GM12891 (cell line): ENCODE data around the gene DHCR24.

Experiments
- DNase-seq: peaks from one replicate; pipeline ENCODE4 v3.0.0; 2011; ENCODE audit warnings: low spot score; ENCODE audit not compliant: insufficient read length
- FAIRE-seq: peaks from 2 replicates; lab custom pipeline; 2011; peaks lifted over from hg19 to GRCh38; lab: Jason Lieb, UNC
- PAX5 ChIP-seq: IDR thresholded peaks from 2 replicates; pipeline ENCODE4 v1.6.1; 2011; ENCODE audit warnings: low read length, moderate library complexity, mild to moderate bottlenecking; ENCODE audit not compliant: insufficient read depth, severe bottlenecking
- POLR2A ChIP-seq: IDR thresholded peaks from 2 replicates; pipeline ENCODE4 v1.6.1; 2011; ENCODE audit warnings: low read depth, low read length, control low read depth
- POLR2AphosphoS5 ChIP-seq: IDR thresholded peaks from 2 replicates; pipeline ENCODE4 v1.6.1; 2011; ENCODE audit warnings: low read depth, low read length, control low read depth
- POU2F2 ChIP-seq: IDR thresholded peaks from 2 replicates; pipeline ENCODE4 v1.6.1; 2011; ENCODE audit warnings: low read depth, mild to moderate bottlenecking, control low read depth, low read length, moderate library complexity
- SPI1 ChIP-seq: IDR thresholded peaks from 2 replicates; pipeline ENCODE4 v1.6.1; 2011; ENCODE audit warnings: low read depth, low read length, control low read depth
- TAF1 ChIP-seq: IDR thresholded peaks from 2 replicates; pipeline ENCODE4 v1.6.1; 2011; ENCODE audit warnings: low read depth, low read length, control low read depth

The DHCR24 gene

GRCh38 chr1:54879872-54880271 lies 7.1 kb downstream of the DHCR24 start:
- TF ChIP-seq POLR2AphosphoS5 (no peak), SPI1 (no peak), POLR2A (no peak), POU2F2 (no peak), TAF1 (no peak), PAX5 (no peak)
- no peak for FAIRE-seq
- no peak for DNase-seq

DNA sequence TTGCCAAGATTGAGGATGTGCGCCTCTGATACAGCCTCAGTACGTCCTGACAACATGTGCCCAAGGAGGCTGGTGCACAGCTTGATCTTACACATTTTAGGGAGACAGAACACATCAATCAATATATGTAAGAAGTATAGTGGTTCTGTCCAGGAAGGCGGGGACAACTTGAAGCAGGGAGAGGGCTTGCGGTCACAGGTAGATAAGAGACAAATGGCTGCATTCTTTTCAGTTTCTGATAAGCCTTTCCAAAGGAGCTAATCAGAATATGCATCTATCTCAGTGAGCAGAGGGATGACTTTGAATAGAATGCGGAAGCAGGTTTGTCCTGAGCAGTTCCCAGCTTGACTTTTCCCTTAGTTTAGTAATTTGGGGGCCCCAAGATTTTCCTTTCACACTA lies 10.2 kb downstream of the DHCR24 start:
- DNase-seq (no peak), FAIRE-seq (no peak)
- TF ChIP-seq POLR2AphosphoS5 (no peak), PAX5 (no peak), SPI1 (no peak), POU2F2 (no peak), TAF1 (no peak), POLR2A (no peak)

DNA sequence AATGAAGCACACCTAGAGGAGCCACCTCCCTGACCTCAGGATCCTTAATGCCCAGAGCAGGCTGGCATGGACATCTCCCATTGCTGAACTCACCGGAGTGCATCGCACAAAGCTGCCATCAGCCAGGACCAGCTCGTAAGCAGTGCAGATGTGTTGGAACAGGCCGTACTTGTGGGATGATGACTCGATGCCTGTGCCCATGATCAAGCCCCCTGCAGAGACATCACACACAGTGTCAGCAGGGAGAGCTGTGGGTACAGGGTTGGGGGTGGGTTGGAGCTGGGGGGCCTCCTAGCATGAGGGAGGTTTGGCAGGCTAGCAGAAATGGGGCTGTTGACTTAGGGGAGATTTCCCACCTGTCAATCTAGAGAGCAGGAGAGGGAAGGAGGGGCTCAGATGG lies 12.0 kb downstream of the DHCR24 start:
- TF ChIP-seq TAF1 (no peak), PAX5 (no peak), SPI1 (no peak), POU2F2 (no peak), POLR2AphosphoS5 (no peak), POLR2A (no peak)
- DNase-seq: no peak
- FAIRE-seq: no peak

- DNase-seq: no peak
- TF ChIP-seq POLR2A (no peak), PAX5 (no peak), TAF1 (no peak), POLR2AphosphoS5 (no peak), POU2F2 (no peak), SPI1 (no peak)
- no peak for FAIRE-seq
Measured at GRCh38 chr1:54874079-54874830, 12.7 kb downstream of the DHCR24 start.

DNA sequence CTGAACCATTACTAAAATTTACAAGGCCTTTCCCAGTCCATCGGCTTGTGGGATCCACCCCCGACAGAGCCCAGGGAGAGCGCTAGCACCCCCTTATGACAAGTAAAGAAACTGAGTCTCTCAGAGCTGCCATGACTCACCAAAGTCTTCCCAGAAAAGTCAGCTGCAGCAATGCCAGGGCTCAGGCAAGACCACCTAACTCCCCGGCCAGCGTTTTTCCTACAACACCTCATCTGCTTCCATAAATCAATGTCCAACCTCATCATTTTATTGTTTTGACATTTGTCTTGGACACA lies 15.0 kb downstream of the DHCR24 start:
- TF ChIP-seq POU2F2: no peak
- TF ChIP-seq POLR2A: no peak
- no peak for TF ChIP-seq SPI1
- TF ChIP-seq POLR2AphosphoS5: no peak
- TF ChIP-seq PAX5: no peak
- TF ChIP-seq TAF1: no peak
- FAIRE-seq (no peak), DNase-seq (no peak)

DNA sequence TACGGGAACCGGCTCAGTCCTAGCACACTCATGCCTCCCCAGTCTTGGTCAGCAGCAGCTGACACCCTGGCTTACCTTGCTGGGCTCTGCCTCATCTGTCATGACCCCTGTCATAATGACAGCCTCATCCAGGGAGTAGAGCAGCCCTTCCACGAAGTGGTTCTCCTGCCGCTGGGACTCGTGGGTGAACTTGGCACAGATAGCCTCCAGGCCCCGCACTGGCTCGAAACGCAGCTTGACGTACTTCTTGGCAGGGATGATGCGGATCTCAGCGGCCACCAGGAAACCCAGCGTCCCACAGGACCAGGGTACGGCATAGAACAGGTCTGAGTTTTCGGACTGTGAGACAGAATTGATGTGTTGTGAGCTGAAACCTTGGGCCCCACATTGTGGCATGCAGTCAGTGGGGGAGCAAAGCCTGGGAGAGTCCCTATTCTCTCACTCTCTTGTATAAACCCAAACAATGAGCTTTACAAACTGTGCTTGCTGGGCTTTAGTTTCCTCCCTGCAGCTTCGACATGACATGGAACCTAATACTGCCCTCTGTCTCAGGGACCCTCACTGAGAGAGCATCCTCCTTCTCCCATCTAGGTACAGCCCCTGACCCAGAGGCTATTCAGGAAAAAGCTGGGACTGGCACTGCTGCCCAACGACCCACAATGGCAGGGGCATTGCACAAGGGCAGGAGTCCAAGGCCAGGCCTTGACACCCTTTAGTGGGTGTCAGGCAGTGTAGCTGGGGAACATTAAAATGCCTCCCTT lies 15.5 kb downstream of the DHCR24 start:
- TF ChIP-seq TAF1: no peak
- no peak for TF ChIP-seq SPI1
- TF ChIP-seq POLR2A: no peak
- no peak for TF ChIP-seq POU2F2
- TF ChIP-seq PAX5: no peak
- no peak for TF ChIP-seq POLR2AphosphoS5
- FAIRE-seq: no peak
- DNase-seq: no peak

DNA sequence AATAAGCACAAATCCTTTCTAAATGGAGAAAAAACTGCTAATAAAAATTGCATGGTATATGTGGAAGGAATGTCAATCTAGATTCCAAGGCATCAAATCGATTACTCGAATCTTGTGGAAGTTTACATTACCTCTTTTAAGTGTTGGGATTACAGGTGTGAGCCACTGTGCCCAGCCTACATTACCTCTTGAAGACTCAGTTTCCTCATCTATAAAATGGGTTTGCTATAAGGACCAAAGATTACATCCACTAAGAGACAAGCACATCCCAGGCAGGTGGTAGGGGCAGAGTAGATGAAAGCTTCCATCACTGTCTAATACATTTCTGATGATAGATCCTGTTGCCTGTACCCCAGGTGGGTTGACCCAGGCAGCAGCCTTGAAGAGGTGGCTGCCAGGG lies 16.1 kb downstream of the DHCR24 start:
- FAIRE-seq: no peak
- DNase-seq: no peak
- TF ChIP-seq SPI1 (no peak), POLR2AphosphoS5 (no peak), POLR2A (no peak), PAX5 (no peak), TAF1 (no peak), POU2F2 (no peak)

GRCh38 chr1:54869173-54869851 lies 17.7 kb downstream of the DHCR24 start:
- DNase-seq (no peak), FAIRE-seq (no peak)
- no peak for TF ChIP-seq POLR2AphosphoS5
- TF ChIP-seq POLR2A: no peak
- no peak for TF ChIP-seq PAX5
- no peak for TF ChIP-seq POU2F2
- TF ChIP-seq SPI1: no peak
- TF ChIP-seq TAF1: no peak

GRCh38 chr1:54867717-54868057 lies 19.3 kb downstream of the DHCR24 start:
- FAIRE-seq (no peak), DNase-seq (no peak)
- no peak for TF ChIP-seq POU2F2
- TF ChIP-seq SPI1: no peak
- no peak for TF ChIP-seq POLR2AphosphoS5
- no peak for TF ChIP-seq PAX5
- TF ChIP-seq TAF1: no peak
- TF ChIP-seq POLR2A: no peak
